Activated T-cell treated with anti-CD3 and anti-CD28 coated beads, Interleukin-2, amount 50 U/mL, for 72 hours (primary cell): ENCODE results near the gene NKD1. TPM values are rescaled to one million over a fixed set of nuclear protein-coding genes. Genes with fewer than 3 reads are reported as not detected.
"Not testable (repeated sequence)": the region's sequence is repeated elsewhere in the genome, so short reads cannot be mapped to it uniquely, and the experiment has no call there.

Experiments used
- ATAC-seq, 2 donors: fragments of 150-1000 bp; cut with Tn5 transposase; replicated peaks in 1 of 2; 2 replicates each; pipeline ENCODE4 v1.10.0; 2021; ENCODE audit warnings: moderate library complexity in 2 of 2, mild to moderate bottlenecking in 1 of 2
- DNase-seq, 2 donors: peaks; one replicate each; pipeline ENCODE4 v3.0.0; 2021 to 2022; ENCODE audit warnings: mixed read lengths in 1 of 2
- H3K27ac Mint-ChIP-seq: one replicate; pipeline ENCODE4 v1.8.0; 2022; ENCODE audit warnings: mild to moderate bottlenecking, moderate library complexity, mixed read lengths
- H3K27me3 Mint-ChIP-seq: one replicate; pipeline ENCODE4 v1.8.0; 2022; ENCODE audit warnings: low read depth, mixed read lengths
- H3K36me3 Mint-ChIP-seq, 2 donors: one replicate each; pipeline ENCODE4 v1.8.0; 2022; ENCODE audit warnings: mixed read lengths in 2 of 2, mild to moderate bottlenecking in 1 of 2; ENCODE audit not compliant: insufficient read depth in 2 of 2
- H3K4me1 Mint-ChIP-seq: one replicate; pipeline ENCODE4 v1.8.0; 2022; ENCODE audit warnings: low read depth, mixed read lengths
- H3K4me3 Mint-ChIP-seq, 2 donors: one replicate each; pipeline ENCODE4 v1.8.0; 2022; ENCODE audit warnings: mild to moderate bottlenecking in 2 of 2, mixed read lengths in 2 of 2, moderate library complexity in 2 of 2
- H3K9me3 Mint-ChIP-seq, 2 donors: one replicate each; pipeline ENCODE4 v1.8.0; 2022; ENCODE audit warnings: mixed read lengths in 2 of 2
- total RNA-seq, 2 donors: library from RNA; stranded (reverse); gene quantifications; one replicate each; pipeline ENCODE4 v1.2.3, GENCODE V29; 2022

Gene NKD1, protein sequence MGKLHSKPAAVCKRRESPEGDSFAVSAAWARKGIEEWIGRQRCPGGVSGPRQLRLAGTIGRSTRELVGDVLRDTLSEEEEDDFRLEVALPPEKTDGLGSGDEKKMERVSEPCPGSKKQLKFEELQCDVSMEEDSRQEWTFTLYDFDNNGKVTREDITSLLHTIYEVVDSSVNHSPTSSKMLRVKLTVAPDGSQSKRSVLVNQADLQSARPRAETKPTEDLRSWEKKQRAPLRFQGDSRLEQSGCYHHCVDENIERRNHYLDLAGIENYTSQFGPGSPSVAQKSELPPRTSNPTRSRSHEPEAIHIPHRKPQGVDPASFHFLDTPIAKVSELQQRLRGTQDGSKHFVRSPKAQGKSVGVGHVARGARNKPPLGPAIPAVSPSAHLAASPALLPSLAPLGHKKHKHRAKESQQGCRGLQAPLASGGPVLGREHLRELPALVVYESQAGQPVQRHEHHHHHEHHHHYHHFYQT
- 1 to 10 TPM in 1 of 2 donors, under 1 TPM in 1; 0.96 to 2.4 TPM for total RNA-seq

DNA sequence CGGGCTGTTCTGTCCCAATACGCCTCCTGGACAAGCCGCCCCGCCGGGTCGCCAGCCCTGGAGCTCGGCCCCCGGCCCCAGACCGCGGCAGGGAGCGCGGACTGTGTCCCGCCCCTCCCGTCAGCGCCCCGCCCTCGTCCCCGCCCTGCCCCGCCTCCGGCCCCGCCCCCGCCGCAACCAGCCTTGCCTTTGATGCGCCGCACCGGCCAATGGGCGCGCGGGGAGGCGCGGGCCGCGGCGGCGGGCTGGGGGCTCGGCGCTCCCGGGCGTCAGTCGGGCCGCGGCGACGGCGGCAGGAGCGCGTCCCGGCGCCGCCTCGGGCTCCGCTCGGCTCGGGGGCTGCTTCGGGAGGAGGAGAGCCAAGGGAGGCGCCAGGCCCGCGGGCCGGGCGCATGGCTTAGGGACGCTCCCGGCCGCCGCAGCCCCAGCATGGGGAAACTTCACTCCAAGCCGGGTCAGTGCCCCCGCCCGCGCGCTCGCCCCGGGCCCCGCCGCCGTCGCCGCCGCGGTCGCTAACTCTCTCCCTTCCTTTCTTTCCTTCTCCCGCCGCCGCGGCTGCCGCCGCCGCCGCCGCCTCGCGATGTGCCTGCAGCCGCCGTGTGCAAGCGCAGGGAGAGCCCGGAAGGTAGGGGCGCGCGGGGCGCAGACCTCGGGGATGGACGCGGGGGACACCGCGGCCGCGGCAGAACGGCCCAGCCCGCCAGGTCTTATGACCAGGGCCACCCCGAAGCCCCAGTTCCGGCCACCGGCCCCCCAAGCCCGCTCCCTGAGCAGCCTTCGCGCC is at the start of gene NKD1:
Gene NKD1 (plus strand): TSS at position 272 of the 784 bp plus-strand sequence. CDS start 158 bp downstream, at position 430.
- DNase-seq (peak; percentile 75 to 76), ATAC-seq (peak; percentile 87 to 89)
- H3K4me1 Mint-ChIP-seq = peaks cover 18% of the 10 kb centered on the region
- H3K9me3 Mint-ChIP-seq = peaks cover 6 to 7% of the 10 kb centered on the region in 2 donors
- peak within 1 kb of the TSS; percentile 95 to 98 for H3K4me3 Mint-ChIP-seq
- peak within 1 kb of the TSS; percentile 79 for H3K27ac Mint-ChIP-seq
- H3K27me3 Mint-ChIP-seq = peaks cover 21% of the 10 kb centered on the region
- H3K36me3 Mint-ChIP-seq = peaks cover 8 to 10% of the 10 kb centered on the region in 2 donors

DNA sequence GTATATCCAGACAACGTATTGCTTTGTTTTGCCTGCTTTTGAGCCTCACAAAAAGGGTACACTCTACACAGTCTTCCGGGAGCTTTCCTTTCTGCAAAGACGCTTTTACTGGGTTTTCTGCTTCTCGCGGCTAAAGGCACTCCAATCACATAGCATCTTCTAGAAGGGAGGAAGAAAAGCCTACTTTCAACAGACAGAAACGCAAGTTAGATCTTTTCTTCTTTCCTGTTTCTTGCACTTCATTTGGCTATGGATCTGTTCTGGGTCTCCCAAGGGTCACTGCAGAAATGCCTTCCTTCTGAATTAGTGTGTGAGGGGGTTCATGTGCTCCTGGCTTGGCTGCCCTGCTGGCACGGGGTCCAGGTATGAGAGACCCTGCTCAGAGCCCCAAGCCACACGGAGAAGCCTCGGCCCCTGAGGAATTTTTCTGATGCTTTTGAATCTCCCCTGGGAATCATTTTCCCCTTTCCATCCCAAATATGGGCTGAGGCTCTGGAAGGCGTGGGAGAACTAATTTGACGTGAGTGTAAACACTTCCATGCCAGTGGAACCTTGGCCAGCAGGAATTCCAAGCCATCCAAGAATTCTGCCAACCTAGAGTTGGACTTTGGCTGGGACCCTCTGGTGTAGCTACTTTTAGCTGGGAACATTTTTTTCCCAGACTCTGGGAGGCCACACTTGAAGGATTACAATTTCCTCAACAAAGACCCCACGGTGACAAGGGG is 49.6 kb upstream of the NKD1 start:
- Mint-ChIP-seq H3K36me3 (no peaks in the 10 kb centered on the region), H3K27me3 (no peaks in the 10 kb centered on the region), H3K27ac (no peak overlapping the region), H3K4me1 (no peaks in the 10 kb centered on the region), H3K4me3 (no peak overlapping the region), H3K9me3 (no peaks in the 10 kb centered on the region)
- ATAC-seq (no peak), DNase-seq (no peak)

DNA sequence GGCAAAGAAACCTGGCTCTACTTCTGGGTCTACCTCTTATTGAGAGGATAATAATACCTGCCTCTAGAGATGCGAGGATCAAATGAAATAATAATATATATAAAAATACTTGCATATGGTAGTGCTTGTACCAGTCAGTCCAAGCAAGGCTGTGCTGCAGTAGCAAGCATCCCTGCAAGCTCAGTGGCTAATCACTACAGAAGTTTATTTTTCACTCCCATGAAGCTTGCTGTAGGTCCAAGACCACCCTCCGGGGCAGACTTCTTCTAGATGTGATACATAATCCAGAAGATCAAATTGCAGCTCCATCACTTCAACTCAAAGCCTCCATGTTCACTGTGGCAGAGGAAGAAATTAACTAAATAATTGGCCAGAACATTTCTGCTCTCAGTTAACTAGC is 48.9 kb upstream of the NKD1 start:
- no peaks in the 10 kb centered on the region for H3K36me3 Mint-ChIP-seq
- no peaks in the 10 kb centered on the region for H3K9me3 Mint-ChIP-seq
- H3K27ac Mint-ChIP-seq = no peak overlapping the region
- ATAC-seq (no peak), DNase-seq (no peak)
- H3K4me1 Mint-ChIP-seq = no peaks in the 10 kb centered on the region
- H3K4me3 Mint-ChIP-seq = no peak overlapping the region
- no peaks in the 10 kb centered on the region for H3K27me3 Mint-ChIP-seq

DNA sequence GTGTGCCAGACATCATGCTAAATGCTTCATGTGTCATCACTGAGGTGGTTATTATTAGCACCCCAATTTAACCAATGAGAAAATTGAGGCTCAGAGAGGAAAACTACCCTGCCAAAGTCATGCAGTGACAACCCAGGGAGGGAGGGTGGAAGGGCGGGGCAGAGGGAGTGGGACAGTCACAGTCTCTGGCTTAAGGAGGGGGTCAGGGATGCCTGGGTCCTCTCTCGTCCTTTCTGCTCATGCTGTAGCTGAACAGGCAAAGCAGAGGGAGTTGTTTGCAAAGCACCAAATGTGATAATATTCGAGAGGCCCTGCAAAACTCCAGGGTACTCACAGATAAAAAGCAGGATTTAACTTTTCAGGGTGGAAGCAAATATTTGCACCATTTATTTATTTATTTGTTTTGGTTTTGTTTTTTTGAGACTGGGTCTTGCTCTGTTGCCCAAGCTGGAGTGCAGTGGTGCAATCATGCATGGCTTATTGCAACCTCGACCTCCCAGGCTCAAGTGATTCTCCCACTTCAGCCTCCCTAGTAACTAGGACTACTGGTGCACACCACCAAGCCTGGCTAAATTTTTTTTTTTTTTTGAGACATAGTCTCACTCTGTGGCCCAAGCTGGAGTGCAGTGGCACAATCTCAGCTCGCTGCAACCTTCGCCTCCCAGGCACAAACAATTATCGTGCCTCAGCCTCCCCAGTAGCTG is 47.9 kb upstream of the NKD1 start:
- Mint-ChIP-seq H3K36me3 (no peaks in the 10 kb centered on the region), H3K4me1 (no peaks in the 10 kb centered on the region), H3K4me3 (no peak overlapping the region), H3K27ac (no peak overlapping the region), H3K27me3 (no peaks in the 10 kb centered on the region), H3K9me3 (no peaks in the 10 kb centered on the region)
- no peak for DNase-seq
- ATAC-seq = no peak

DNA sequence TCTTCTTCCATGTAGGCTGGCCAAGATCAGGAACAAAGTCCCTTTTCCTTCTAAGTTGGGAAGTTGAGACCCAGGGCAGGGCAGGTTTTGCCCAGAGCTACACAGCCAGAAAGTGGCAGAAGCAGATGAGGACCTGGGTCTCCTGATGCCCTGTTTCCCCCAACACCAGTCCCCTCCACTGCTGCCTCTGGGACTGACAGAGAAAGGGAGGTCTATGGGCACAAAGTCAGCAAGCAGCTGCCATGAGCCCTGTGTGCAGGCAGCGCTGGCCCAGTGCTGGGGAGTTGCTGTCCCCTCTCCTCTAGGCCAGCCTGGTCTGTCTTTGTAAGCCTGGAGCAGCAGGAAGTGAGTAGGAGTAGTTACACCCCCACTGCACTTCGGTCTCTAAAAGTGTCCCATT is 46.9 kb upstream of the NKD1 start:
- ATAC-seq (no peak), DNase-seq (no peak)
- H3K27me3 Mint-ChIP-seq = no peaks in the 10 kb centered on the region
- H3K4me1 Mint-ChIP-seq = no peaks in the 10 kb centered on the region
- H3K27ac Mint-ChIP-seq = no peak overlapping the region
- H3K36me3 Mint-ChIP-seq = no peaks in the 10 kb centered on the region
- H3K4me3 Mint-ChIP-seq = no peak overlapping the region
- no peaks in the 10 kb centered on the region for H3K9me3 Mint-ChIP-seq

DNA sequence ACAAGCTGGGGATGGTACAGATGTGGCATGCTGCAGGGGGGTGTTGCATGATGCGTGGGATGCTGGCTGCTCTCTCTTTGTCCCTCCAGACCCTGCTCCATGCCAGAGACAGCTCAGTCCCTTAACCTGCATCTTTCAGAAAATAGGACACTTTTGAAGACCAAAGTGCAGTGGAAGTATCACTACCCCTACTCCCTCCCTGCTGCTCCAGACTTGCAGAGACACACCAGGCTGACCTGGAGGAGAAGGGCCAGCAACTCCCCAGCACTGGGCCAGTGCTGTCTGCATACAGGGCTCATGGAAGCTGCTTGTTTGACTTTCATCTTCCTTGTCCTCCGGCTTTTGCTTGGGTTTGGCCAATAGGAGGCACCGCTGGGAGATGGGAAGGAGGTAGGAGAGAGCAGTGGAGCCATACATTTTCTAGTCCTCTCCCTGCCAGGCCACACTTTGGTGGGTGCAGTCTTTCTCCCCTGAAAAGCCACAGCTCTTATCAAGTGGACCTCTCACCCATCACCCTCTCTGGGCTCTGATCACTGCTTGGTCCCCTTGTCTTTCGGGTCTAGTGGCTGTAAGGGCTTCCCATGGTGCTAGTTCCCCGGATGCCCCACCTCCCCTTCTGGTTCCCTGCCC is 46.1 kb upstream of the NKD1 start:
- Mint-ChIP-seq H3K4me1 (no peaks in the 10 kb centered on the region), H3K4me3 (no peak overlapping the region), H3K36me3 (no peaks in the 10 kb centered on the region), H3K9me3 (no peaks in the 10 kb centered on the region), H3K27ac (no peak overlapping the region), H3K27me3 (no peaks in the 10 kb centered on the region)
- DNase-seq (no peak), ATAC-seq (no peak)

DNA sequence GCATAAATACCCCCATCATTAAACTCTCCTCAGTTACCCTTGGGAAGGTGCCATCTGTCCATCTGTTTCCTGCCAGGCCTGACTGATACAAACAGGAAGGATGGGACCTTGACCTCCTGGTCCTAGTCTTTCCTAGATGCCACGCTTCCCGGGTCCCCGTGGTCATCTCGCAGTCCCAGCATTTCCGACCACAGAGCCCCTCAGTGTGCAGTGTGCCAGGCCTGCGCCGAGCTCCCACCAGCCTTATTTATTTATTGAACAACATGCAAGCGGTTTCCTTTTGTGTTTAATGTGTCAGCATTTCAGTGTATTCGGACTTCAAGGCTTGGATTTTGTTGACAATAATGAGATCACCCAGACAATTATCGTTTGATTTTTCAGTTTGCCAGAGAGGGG is 45.6 kb upstream of the NKD1 start:
- Mint-ChIP-seq H3K36me3 (no peaks in the 10 kb centered on the region), H3K27me3 (no peaks in the 10 kb centered on the region), H3K9me3 (no peaks in the 10 kb centered on the region), H3K4me3 (no peak overlapping the region), H3K4me1 (no peaks in the 10 kb centered on the region), H3K27ac (no peak overlapping the region)
- no peak for ATAC-seq
- DNase-seq = no peak

DNA sequence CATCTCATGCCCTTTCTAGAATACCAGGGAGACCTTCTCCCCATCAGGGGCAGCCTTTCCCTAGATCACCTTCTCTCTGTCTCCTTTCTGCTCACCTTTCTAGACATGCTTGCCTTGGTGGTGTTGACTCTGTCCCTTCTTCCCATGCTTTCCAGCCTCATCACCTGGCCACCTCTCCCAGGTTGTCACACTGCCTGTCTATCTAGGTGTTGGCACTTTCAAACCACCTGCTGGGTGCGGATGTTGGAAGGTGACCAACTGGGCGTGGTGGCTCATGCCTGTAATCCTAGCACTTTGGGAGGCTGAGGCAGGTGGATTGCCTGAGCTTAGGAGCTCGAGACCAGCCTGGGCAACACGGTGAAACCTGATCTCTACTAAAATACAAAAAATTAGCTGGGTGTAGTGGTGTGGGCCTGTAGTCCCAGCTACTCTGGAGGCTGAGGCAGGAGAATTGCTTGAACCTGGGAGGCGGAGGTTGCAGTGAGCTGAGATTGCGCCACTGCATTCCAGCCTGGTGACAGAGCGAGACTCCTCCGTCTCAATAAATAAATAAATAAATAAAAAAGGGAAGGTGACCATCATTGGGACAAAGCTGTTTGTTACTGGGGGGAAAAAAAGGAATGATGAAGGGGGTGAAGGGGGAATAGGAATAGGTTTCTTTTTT is 44.2 kb upstream of the NKD1 start:
- H3K9me3 Mint-ChIP-seq, H3K27ac Mint-ChIP-seq, DNase-seq, H3K27me3 Mint-ChIP-seq, H3K4me1 Mint-ChIP-seq, ATAC-seq, H3K4me3 Mint-ChIP-seq, H3K36me3 Mint-ChIP-seq: not testable (repeated sequence)

DNA sequence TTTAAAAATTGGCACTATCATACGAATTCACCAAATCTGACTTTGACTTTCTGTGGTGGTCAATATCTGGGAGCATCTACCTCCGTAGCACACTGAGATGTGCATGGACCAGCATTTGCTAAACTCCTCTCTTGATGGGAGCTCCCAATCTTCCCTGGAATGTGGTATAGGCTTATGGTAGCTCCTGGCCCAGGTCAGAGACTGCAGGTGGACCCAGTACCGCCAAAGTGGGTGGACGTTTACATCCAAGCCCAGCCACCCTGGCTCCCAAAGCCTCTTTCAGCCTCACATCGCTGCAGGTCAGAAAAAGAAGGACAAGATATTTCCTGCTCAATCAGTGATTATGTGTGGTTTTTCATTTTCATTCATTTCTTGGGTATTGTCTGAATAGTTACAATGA is 43.1 kb upstream of the NKD1 start:
- no peak for ATAC-seq
- Mint-ChIP-seq H3K27me3 (no peaks in the 10 kb centered on the region), H3K27ac (no peak overlapping the region), H3K9me3 (no peaks in the 10 kb centered on the region), H3K4me1 (no peaks in the 10 kb centered on the region), H3K4me3 (no peak overlapping the region), H3K36me3 (no peaks in the 10 kb centered on the region)
- no peak for DNase-seq

DNA sequence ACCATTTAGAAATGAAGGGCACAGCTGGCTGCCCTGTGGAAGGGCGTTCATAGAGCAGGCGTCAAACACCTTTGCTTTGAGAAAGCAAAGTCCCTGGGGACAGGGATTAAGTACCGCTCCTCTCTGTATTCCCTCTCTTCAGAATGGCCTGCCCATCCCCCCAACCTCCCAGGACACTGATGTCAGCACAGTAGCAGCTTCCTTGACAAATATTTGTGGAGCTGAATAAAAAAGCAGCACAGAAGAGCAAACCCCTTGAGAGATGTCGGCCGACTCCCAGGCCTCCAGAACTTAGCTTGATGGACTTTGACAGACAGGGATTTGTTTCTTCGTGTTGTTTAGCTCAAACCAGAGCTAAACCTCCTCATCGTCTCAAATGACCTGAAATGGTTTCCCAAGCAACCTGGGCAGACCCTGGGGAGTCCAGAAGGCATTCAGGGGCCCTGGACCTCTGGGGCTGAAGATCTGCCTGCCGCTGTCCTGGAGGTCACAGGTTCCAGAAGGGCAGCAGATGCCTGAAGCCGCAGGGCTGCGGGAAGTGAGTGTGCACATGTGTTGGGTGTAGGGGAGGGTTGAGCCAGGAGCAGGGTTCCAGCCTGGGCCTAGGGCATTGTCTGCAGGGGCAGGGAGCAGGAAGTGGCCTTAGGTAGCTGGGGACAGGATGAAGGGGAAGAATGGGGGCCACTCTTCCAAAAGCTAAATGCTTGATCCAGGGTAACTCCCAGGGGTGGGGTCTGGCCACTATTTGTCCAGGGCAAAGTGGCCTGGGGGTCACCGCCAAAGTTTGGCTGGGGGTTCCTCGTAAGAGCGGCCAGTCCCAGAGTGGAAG is 42.3 kb upstream of the NKD1 start:
- H3K36me3 Mint-ChIP-seq = no peaks in the 10 kb centered on the region
- H3K9me3 Mint-ChIP-seq = no peaks in the 10 kb centered on the region
- H3K27ac Mint-ChIP-seq = no peak overlapping the region
- no peak overlapping the region for H3K4me3 Mint-ChIP-seq
- no peak for ATAC-seq
- DNase-seq = no peak
- H3K27me3 Mint-ChIP-seq = no peaks in the 10 kb centered on the region
- H3K4me1 Mint-ChIP-seq = no peaks in the 10 kb centered on the region

DNA sequence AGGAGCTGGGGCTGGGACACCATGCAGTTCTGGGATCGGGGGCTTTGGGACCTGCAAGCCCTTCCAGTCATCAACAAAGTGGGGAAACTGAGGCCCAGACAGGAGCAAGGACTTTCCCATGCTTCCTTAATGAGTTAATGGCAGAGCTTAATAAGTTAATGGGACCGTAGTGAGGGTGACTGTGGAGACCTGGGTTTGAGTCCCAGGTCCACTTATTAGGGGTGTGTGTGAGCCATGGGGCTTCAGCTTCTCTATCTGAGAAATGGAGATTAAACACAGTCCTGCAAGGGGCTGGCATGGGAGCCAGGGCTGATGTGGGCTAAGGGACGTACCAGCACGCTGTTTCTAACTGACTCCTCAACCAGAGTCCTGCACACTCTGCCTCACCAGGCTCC is 41.7 kb upstream of the NKD1 start:
- DNase-seq (no peak), ATAC-seq (no peak)
- H3K4me1 Mint-ChIP-seq = no peaks in the 10 kb centered on the region
- H3K36me3 Mint-ChIP-seq = no peaks in the 10 kb centered on the region
- H3K4me3 Mint-ChIP-seq = no peak overlapping the region
- no peaks in the 10 kb centered on the region for H3K27me3 Mint-ChIP-seq
- no peaks in the 10 kb centered on the region for H3K9me3 Mint-ChIP-seq
- H3K27ac Mint-ChIP-seq = no peak overlapping the region
